Esophagus muscularis mucosa (tissue), 4 donors: ENCODE measurements around the gene ABCD2. TPM values are rescaled to one million over a fixed set of nuclear protein-coding genes. Genes with fewer than 3 reads are reported as not detected.

ENCODE experiments used
- small RNA-seq, 3 donors: library from RNA; depleted of rRNA; stranded (forward); fragments of <200 nt; gene quantifications; one replicate each; pipeline ENCODE3, GENCODE V24; 2016
- total RNA-seq, 4 donors: library from RNA; depleted of rRNA; stranded (reverse); fragments of >200 nt; gene quantifications; one replicate each; pipeline versions ENCODE4 v1.1.0 to v1.2.1, GENCODE V29; 2016

Gene ABCD2
- total RNA-seq, 4 donors from 2014 or later = 0.39 to 1.8 (median 0.97) TPM

Small RNA genes lying within 50 kb of the gene (small RNA-seq; reads per million reads assigned to genes)
- gene AC121334.2 = 0 reads per million in 3 donors

Other genes with a start within 250 kb of the ABCD2 start
- 10 to 100 TPM in 3 of 4 donors, 1 to 10 TPM in 1; 9.3 to 17.4 (median 11.1) TPM for gene KIF21A, start 176.7 kb downstream of the ABCD2 start, total RNA-seq